ENCODE measurements around the gene COL26A1.
"Not testable (repeated sequence)": the region's sequence is repeated elsewhere in the genome, so short reads cannot be mapped to it uniquely, and the experiment has no call there.

Gene COL26A1

GRCh38 chr7:101362334-101363195 lies at the start of gene COL26A1:
TSS of gene COL26A1 (plus strand) at chr7:101362875. CDS start at chr7:101363033, 158 bp downstream.
- DNase-seq: peak in 1 of 2 donors; percentile 10

GRCh38 chr7:101315336-101315735 lies 47.3 kb upstream of the COL26A1 start:
- DNase-seq: peak; percentile 22 to 76

DNA sequence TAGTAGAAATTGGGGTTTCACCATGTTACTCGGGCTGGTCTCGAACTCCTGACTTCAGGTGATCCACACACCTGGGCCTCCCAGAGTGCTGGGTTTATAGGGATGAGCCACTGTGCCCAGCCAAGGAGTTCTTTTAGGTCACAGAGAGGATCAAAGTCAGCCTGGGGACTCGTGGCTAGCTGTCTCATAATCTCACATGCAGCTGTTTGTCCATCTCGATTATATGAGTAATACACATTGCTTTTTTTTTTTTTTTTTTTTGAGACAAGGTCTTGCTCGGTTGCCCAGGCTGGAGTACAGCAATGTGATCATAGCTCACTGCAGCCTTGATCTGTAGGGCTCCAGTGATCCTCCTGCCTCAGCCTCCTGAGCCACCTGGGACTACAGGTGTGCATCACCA lies 43.3 kb upstream of the COL26A1 start:
- DNase-seq: no peak

DNA sequence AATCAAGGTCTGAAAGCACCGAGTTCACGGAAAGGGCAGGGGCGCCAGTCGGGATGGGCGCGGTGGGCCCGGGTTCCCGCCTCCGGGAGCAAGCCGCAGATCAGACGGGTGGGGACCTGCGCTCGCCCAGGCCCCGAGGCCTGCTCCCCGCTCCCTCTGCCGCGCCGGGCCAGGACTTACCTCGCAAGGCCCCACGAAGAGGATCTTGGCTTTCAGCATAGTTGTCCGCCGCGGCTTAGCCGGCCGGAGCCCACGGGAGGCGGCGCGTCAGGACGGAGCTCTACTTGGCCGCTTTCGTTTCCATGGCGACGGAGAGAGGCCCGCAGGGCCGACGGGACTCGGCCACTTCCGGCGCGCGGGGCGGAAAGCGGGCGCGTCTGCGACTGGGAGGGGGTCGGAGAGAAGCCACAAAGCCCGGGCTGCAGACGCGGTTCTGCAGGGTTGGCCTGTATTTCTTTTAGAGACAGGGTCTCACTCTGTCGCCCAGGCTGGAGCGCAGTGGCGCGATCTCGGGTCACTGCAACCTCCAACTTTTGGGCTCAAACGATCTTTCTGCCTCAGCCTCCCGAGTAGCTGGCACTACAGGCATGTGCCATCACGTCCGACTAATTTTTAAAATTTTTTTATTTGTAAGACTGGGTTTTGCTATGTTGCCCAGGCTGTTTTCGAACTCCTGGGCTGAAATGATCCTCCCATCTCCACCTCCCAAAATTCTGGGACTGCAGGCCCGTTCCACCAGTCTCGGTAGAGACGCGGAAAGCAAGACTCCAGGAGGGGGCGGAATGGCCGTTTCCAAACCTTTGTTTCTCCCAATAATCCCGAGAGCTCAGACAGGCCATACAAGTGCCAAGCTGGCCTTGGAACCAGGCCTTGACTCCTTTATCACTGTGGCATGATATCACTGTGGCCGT lies 40.9 kb upstream of the COL26A1 start, which contains the start of gene IFT22:
Gene IFT22, minus strand, starts transcription at position 322 of the 911 bp plus-strand sequence. Its CDS starts 103 bp downstream, at position 219.
- DNase-seq: peak; percentile 89 to 94

DNA sequence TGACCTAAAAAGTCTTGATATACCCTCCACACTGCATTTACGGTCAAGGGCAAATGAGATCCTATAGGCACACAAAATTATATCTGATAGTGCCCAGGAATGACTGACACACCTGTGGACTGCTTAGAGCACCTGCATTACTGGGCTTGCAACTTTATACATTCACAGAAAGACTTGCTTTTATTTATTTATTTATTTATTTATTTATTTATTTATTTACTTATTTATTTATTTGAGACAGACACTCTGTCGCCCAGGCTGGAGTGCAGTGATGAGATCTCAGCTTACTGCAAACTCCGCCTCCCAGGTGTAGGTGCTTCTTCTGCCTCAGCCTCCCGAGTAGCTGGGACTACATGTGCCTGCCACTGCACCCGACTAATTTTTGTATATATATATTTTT lies 34.5 kb upstream of the COL26A1 start:
- DNase-seq: no peak

DNA sequence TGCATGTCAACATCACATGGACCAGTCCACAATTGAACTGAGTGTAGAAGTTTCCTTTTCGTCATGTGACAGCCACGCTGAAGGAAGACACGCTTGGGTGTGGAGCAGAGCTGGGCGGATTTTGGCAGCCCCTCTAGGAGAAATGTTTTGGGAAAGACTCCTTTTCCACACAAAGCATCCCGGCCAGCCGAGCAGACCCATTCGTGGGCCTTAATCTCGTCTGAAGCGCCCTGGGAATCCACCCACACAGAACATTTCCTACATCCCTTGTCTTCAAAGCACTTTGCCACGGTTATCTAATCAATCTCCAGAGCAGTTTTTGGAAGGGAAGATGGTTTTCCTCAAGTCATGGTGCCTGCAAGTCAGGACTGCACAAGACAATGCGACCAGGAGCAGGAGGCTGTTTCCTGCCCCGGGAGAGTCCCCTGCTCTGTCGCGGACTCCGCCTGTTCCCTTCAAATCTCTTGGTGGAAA lies 32.6 kb upstream of the COL26A1 start:
- DNase-seq: no peak

DNA sequence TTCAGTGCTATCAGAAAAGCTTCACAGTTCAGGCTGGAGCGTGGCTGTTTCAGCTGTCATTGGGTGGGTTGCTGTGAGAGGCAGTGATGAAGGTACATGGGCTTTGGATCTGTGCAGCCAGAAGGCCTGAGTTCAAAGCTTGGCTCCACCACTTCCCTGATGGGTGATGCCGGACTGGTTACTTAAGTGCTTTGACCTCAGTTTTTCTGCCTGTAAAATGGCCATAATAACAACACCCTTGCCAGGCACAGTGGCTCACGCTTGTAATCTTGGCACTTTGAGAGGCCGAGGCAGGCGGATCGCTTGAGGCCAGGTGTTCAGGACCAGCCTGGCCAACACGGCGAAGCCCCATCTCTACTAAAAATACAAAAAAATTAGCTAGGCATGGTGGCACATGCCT lies 30.6 kb upstream of the COL26A1 start:
- no peak for DNase-seq

DNA sequence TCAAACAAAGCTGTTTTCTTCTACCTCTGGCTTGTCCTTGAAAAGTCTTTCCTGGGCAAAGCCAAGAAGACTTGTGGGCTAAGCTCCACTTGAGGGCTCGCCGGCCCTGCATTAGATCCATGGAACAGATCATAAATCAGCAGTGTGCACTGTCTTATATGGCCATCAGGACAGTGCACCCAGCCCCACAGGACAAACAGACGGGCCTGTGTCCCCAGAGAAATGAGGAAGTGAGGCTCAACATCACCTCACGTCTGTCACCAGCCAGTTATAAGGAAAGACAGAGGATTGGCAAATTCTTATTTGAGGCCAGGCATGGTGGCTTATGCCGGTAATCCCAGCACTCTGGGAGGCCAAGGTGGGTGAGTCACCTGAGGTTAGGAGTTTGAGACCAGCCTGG lies 28.8 kb upstream of the COL26A1 start:
- DNase-seq: no peak

DNA sequence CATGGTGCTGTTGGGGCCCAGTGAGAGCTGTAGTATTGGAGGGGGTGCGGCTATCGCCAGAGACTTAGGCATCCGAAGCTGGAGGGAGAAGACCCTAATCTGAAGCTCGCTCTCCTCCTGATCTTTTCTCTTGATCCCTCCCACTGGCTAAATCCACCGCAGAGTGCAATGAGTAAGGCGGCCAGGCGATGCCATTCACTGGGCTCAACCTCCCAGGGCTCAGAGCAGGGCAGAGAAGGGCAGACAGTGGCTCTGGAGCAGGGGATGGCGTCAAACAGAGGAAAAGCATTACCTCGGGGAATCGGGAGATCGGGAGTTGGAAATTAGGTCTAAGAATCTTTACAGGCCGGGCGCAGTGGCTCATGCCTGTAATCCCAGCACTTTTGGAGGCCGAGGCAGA lies 22.3 kb upstream of the COL26A1 start:
- DNase-seq: no peak

- no peak for DNase-seq
These were observed 19.8 kb upstream of the COL26A1 start for GRCh38 chr7:101342892-101343291.

GRCh38 chr7:101347477-101347876 lies 15.2 kb upstream of the COL26A1 start:
- no peak for DNase-seq

DNA sequence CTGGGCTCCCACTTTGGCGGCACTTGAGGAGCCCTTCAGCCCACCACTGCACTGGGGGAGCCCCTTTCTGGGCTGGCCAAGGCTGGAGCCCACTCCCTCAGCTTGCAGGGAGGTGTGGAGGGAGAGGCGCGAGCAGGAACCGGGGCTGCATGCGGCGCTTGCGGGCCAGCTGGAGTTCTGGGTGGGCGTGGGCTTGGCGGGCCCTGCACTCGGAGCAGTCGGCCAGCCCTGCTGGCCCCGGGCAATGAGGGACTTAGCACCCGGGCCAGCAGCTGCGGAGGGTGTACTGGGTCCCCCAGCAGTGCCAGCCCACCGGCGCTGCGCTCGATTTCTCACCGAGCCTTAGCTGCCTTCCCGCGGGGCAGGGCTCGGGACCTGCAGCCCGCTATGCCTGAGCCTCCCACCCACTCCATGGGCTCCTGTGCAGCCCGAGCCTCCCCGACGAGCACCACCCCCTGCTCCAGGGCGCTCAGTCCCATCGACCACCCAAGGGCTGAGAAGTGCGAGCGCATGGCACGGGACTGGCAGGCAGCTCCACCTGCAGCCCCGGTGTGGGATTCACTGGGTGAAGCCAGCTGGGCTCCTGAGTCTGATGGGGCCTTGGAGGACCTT lies 14.1 kb upstream of the COL26A1 start:
- not testable (repeated sequence) for DNase-seq

- DNase-seq: not testable (repeated sequence)
These were observed 13.4 kb upstream of the COL26A1 start for GRCh38 chr7:101349300-101349699.

DNA sequence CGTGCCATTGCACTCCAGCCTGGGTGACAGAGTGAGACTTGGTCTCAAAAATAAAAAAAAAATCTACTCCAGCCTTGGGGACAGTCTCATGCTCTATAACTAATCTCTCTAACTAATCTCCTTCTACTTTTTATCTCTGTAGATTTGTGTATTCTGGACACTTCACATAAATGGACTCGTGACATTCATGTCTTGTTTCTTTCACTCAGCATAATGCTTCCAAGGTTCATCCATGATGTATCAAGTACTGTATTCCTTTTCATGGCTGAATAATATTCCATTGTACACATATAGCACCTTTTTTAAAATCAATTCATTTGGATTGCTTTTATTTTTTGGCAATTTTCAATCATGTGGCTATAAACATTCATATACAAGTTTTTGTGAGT lies 9.8 kb upstream of the COL26A1 start:
- DNase-seq: no peak

DNA sequence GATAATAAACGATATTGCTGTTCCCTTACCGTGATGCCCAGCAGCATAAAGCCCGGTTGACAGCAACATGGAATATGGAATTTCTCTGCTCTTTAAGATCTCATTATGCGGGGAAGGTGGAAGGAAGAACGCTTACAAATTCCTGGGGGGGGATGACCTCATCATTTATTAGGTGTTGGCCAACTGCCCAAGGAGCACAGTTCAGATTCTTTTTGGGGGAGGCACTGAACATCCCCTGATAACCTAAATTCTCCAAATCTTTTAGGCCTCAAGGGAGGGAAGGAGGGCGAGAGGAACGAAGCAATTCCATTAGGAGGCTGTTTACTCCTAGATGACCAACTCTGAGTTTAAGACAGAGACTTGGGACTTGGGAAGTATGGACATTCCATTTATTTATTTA lies 5.2 kb upstream of the COL26A1 start:
- DNase-seq: no peak

GRCh38 chr7:101363196-101363733 lies 590 bp downstream of the COL26A1 start:
- DNase-seq: no peak

DNA sequence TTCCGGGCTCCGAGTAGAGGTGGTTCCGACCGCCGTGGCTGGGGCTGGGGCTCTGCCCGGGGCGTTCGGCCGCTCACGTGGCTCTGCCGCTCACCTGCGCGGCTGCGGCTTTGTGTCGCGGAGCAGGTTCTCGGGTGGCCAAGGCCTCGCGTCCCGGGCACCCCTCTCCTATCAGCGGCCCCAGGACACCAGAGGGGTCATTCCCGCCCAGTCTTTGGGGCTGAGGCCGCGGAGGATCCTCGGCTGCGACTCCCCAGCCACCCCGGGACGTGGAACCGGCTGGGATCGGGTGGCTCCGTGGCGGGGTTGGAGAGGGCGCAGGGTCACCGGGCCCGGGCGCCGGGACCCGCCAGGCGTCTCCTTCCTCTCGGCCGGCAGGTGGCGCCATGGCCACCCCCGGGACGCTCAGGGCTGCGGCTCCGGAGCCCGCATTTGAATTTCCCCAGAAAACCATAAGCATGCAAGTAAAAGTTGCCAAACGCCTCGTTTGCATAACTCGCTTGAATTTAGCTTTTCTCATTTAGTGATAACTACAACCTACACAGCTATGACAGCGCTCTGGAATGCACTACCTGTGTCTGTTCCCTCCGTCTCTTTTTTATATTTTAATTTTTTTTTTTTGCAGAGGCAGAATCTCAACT lies 1.2 kb downstream of the COL26A1 start:
- peak; percentile 48 to 81 for DNase-seq

DNA sequence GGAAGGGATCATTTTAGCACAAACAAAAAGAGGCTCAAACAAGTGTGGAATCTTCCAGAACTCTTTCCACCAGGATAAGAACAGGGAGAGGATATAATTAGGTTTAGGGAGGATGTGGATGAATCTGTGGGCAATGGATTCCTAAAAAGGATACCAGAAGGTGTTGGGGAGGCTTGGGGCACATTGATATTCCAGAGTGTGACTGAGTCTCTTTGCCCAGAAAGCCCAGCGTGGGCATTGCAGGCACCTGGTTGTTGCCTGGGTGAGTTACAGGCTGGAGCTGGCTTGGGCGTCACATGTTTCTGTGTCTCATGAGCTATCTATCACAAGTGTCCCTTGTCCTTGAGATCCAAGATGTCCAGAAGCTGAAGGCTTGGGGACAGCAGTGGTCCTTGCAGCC lies 3.3 kb downstream of the COL26A1 start:
- no peak for DNase-seq

GRCh38 chr7:101367676-101368075 lies 5.0 kb downstream of the COL26A1 start:
- DNase-seq: no peak

DNA sequence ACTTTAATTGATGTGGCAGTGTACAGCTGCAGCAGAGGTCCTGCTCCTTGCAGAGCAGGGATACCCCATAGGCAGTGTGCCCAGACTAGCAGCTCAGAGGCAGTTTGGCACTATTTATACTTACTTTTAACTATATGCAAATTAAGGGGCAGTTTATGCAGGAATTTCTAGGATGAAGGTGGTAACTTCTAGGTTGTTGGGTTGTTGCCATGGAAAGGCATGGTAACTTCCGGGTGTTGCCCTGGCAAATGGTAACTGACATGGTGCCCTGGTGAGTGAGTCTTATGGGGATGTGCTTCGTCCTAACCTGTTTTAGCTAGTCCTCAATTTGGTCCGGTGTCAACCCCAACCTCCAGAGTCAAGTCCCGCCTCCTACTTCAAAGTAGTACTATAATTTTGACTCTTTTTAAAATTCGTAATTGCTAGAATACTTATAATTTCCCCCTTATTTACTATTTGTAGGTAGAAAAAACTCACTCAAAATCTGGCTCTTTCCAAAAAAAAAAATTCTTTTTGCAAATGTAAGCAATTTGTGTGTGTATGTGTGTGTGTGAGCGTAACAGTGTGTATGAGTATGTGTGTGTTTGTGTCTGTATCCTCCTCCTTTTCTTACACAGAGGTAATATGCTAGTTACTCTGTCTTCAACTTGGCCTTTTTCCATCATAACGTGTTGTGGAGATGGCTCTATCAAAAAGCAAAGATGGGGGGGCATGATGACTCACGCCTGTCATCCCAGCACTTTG lies 5.9 kb downstream of the COL26A1 start:
- no peak for DNase-seq

GRCh38 chr7:101370836-101371235 lies 8.2 kb downstream of the COL26A1 start:
- DNase-seq: peak; percentile 41 to 48

Measured in inflammatory macrophage treated with lipopolysaccharide for 1 hour (primary cell).